GM12872 (cell line): ENCODE results near the gene ORMDL3.

ENCODE experiments used
- CTCF ChIP-seq: IDR thresholded peaks from 3 replicates; pipeline ENCODE4 v1.5.1; 2011; ENCODE audit warnings: low read depth, mild to moderate bottlenecking, low read length, moderate library complexity; ENCODE audit not compliant: insufficient read depth

ORMDL3 gene

GRCh38 chr17:39926588-39927100 lies 757 bp downstream of the ORMDL3 start:
- TF ChIP-seq CTCF = no peak

GRCh38 chr17:39926135-39926587 lies 1.2 kb downstream of the ORMDL3 start:
- no peak for TF ChIP-seq CTCF

GRCh38 chr17:39925282-39926134 lies 1.9 kb downstream of the ORMDL3 start:
- no peak for TF ChIP-seq CTCF

GRCh38 chr17:39924691-39925055 lies 2.7 kb downstream of the ORMDL3 start:
- no peak for TF ChIP-seq CTCF

- TF ChIP-seq CTCF = 0 out of 3 replicates have a peak, but pooled peaks have one; percentile 7
These were observed 3.3 kb downstream of the ORMDL3 start for GRCh38 chr17:39923836-39924690.

- TF ChIP-seq CTCF = no peak
These were observed 4.2 kb downstream of the ORMDL3 start for GRCh38 chr17:39923230-39923629.

GRCh38 chr17:39922006-39922405 lies 5.4 kb downstream of the ORMDL3 start:
- no peak for TF ChIP-seq CTCF
